Kidney (tissue), 14 donors: ENCODE results near the gene ST3GAL4. TPM values are rescaled to one million over a fixed set of nuclear protein-coding genes. Genes with fewer than 3 reads are reported as not detected.

ENCODE experiments used
- DNase-seq, 5 donors: peaks; one replicate each; pipeline ENCODE4 v3.0.0-alpha.2; 2013 to 2020
- FAIRE-seq: peaks from 2 replicates; lab custom pipeline; 2012; peaks lifted over from hg19 to GRCh38; lab: Jason Lieb, UNC
- H3K27ac ChIP-seq, 2 donors: one replicate each; pipeline ENCODE4 v1.7.0; 2013; ENCODE audit warnings: low read depth in 2 of 2, low read length in 2 of 2, inconsistent platforms in 1 of 2
- H3K27me3 ChIP-seq: one replicate; pipeline ENCODE4 v1.7.1; 2013; ENCODE audit warnings: low read length, inconsistent platforms; ENCODE audit not compliant: control insufficient read depth, insufficient read depth
- H3K36me3 ChIP-seq, 3 donors: one replicate each; pipeline versions ENCODE4 v1.7.0 to v1.7.1; 2013; ENCODE audit warnings: low read length in 3 of 3, control low read depth in 1 of 3, inconsistent platforms in 1 of 3; ENCODE audit not compliant: insufficient read depth in 3 of 3, control insufficient read depth in 2 of 3
- H3K4me1 ChIP-seq, 3 donors: one replicate each; pipeline versions ENCODE4 v1.7.0 to v1.7.1; 2013; ENCODE audit warnings: low read length in 3 of 3, inconsistent platforms in 1 of 3, low read depth in 1 of 3; ENCODE audit not compliant: control insufficient read depth in 2 of 3, insufficient read depth in 2 of 3
- H3K4me3 ChIP-seq, 3 donors: one replicate each; pipeline versions ENCODE4 v1.7.0 to v1.8.1; 2013; ENCODE audit warnings: low read length in 3 of 3, control low read depth in 1 of 3, inconsistent platforms in 1 of 3
- H3K9ac ChIP-seq, 3 donors: one replicate each; pipeline versions ENCODE4 v1.7.0 to v1.7.1; 2013; ENCODE audit warnings: low read length in 3 of 3, control low read depth in 1 of 3, inconsistent platforms in 1 of 3
- H3K9me3 ChIP-seq, 3 donors: one replicate each; pipeline versions ENCODE4 v1.7.0 to v1.7.1; 2013; ENCODE audit warnings: low read length in 3 of 3, control low read depth in 1 of 3, inconsistent platforms in 1 of 3; ENCODE audit not compliant: control insufficient read depth in 2 of 3, insufficient read depth in 1 of 3
- CTCF ChIP-seq: IDR thresholded peaks from 3 replicates; pipeline ENCODE4 v1.5.1; 2012; ENCODE audit warnings: mild to moderate bottlenecking, moderate library complexity, borderline replicate concordance; ENCODE audit not compliant: insufficient read depth; ENCODE audit errors: extremely low read depth
- intact Hi-C: fragments of 100-400 bp; cut with DNase I; formaldehyde crosslinking; loops from one replicate; pipeline ENCODE4 v1.11.1; 2022
- polyA plus RNA-seq: library from polyadenylated mRNA; stranded (reverse); fragments of 350-450 nt; fragmentation: Illumina TruSeq; extraction: RNeasy Lipid Tissue Mini Kit (QIAGEN cat#74804); gene quantifications from one replicate; pipeline ENCODE4 v1.2.3, GENCODE V29; 2014; ENCODE audit warnings: low read depth, low replicate concordance; ENCODE audit not compliant: insufficient read depth
- total RNA-seq: library from RNA; stranded (reverse); fragmentation: NEBNext Ultra II Directional; extraction: Animal tissue kit (Norgen Biotek cat#: 25700); gene quantifications from one replicate; pipeline ENCODE4 v1.2.1, GENCODE V29; 2021
- donor health status: control.
- donor health status: control.
- donor health status: control.
- donor health status: control.
- donor health status: control.
- donor health status: DM: yes; HTN: yes; CAD: no.
- donor health status: Normal renal cell carcinoma (clear cell type).

Gene ST3GAL4
- total and polyA plus RNA-seq, 2 donors from 2014 or later, result 27.4 to 72.8 TPM

GRCh38 chr11:126403022-126403581 is 47.6 kb downstream of the ST3GAL4 start:
- Histone ChIP-seq H3K4me3 (no peak overlapping the region), H3K27ac (no peak overlapping the region), H3K27me3 (no peaks in the 10 kb centered on the region), H3K9me3 (no peaks in the 10 kb centered on the region), H3K4me1 (peaks cover 0 to 2% (median 0%) of the 10 kb centered on the region in 3 donors), H3K36me3 (peaks cover 0 to 5% (median 0%) of the 10 kb centered on the region in 3 donors), H3K9ac (no peak overlapping the region)
- no peak for DNase-seq
- intact Hi-C loops, result no loop called here
- TF ChIP-seq CTCF, result no peak
- no peak for FAIRE-seq

- peaks cover 0 to 5% (median 0%) of the 10 kb centered on the region in 3 donors for H3K36me3 ChIP-seq
- peaks cover 0 to 2% (median 0%) of the 10 kb centered on the region in 3 donors for H3K4me1 ChIP-seq
- H3K27me3 ChIP-seq, result no peaks in the 10 kb centered on the region
- DNase-seq (no peak), FAIRE-seq (no peak)
- no peaks in the 10 kb centered on the region for H3K9me3 ChIP-seq
- no peak overlapping the region for H3K9ac ChIP-seq
- intact Hi-C loops, result no loop called here
- TF ChIP-seq CTCF, result no peak
- no peak overlapping the region for H3K27ac ChIP-seq
- no peak overlapping the region for H3K4me3 ChIP-seq
These were observed 48.2 kb downstream of the ST3GAL4 start for GRCh38 chr11:126403658-126404057.

- no peak overlapping the region for H3K27ac ChIP-seq
- H3K36me3 ChIP-seq, result peaks cover 0 to 5% (median 2%) of the 10 kb centered on the region in 3 donors
- H3K27me3 ChIP-seq, result no peaks in the 10 kb centered on the region
- FAIRE-seq (no peak), DNase-seq (no peak)
- TF ChIP-seq CTCF, result no peak
- intact Hi-C loops, result no loop called here
- no peak overlapping the region for H3K9ac ChIP-seq
- H3K4me3 ChIP-seq, result no peak overlapping the region
- H3K4me1 ChIP-seq, result peaks cover 0 to 2% (median 0%) of the 10 kb centered on the region in 3 donors
- no peaks in the 10 kb centered on the region for H3K9me3 ChIP-seq
These were observed 48.9 kb downstream of the ST3GAL4 start for GRCh38 chr11:126404367-126404766.
